NOMO-1 treated with dmso at 0.1 percent for 144 hours (cell line): ENCODE measurements around the gene BDH2.

Source experiments
- DNase-seq: peaks from one replicate; lab custom pipeline; 2025; ENCODE audit not compliant: unreplicated experiment; lab: John Stamatoyannopoulos, UW

Gene BDH2

GRCh38 chr4:103029300-103029699, 70.3 kb downstream of the BDH2 start:
- no peak for DNase-seq
